Mammary epithelial cell (primary cell): ENCODE data around the gene SH3BP2.

Experiments
- CTCF ChIP-seq, 2 donors: IDR thresholded peaks in 1 of 2; conservative IDR thresholded peaks in 1 of 2; 2 replicates each; pipeline ENCODE4 v1.5.1; 2011 to 2012; ENCODE audit warnings: inconsistent platforms in 2 of 2, low read length in 2 of 2, mild to moderate bottlenecking in 2 of 2, control low read depth in 1 of 2, low read depth in 1 of 2; ENCODE audit not compliant: insufficient read depth in 1 of 2; ENCODE audit errors: extremely low read depth in 1 of 2
- EZH2 ChIP-seq: IDR thresholded peaks from 2 replicates; pipeline ENCODE4 v1.6.1; 2012; ENCODE audit warnings: low read length, inconsistent platforms, borderline replicate concordance

- TF ChIP-seq CTCF (conservative IDR thresholded peaks at IDR 0.05 in 1 of 2, IDR thresholded peaks at IDR 0.05 in 1 of 2; ENCODE audit: extremely low read depth in 1 of 2, insufficient read depth in 1 of 2, low read depth in 1 of 2, low read length in 2 of 2) (no peak), EZH2 (no peak)
These were observed 41.4 kb downstream of the SH3BP2 start for GRCh38 chr4:2834001-2834921.
